HFFc6 (cell line): Measurements from ENCODE around the gene LMNTD2. TPM values are rescaled to one million over a fixed set of nuclear protein-coding genes. Genes with fewer than 3 reads are reported as not detected.

Experiments
- DNase-seq: peaks from one replicate; pipeline ENCODE4 v3.0.0-alpha.2; 2018
- H3K27ac Mint-ChIP-seq: 2 replicates; pipeline ENCODE4 v1.8.0; 2020; ENCODE audit warnings: mild to moderate bottlenecking, mixed read lengths
- H3K27me3 Mint-ChIP-seq: 2 replicates; pipeline ENCODE4 v1.8.0; 2021; ENCODE audit warnings: mild to moderate bottlenecking, moderate library complexity, mixed read lengths; ENCODE audit not compliant: insufficient read depth
- H3K36me3 Mint-ChIP-seq: 2 replicates; pipeline ENCODE4 v1.8.0; 2021; ENCODE audit warnings: low read depth, mixed read lengths
- H3K4me1 Mint-ChIP-seq: 2 replicates; pipeline ENCODE4 v1.8.0; 2020; ENCODE audit warnings: low read depth, mixed read lengths
- H3K4me3 Mint-ChIP-seq: 2 replicates; pipeline ENCODE4 v1.8.0; 2020; ENCODE audit warnings: mild to moderate bottlenecking, moderate library complexity, mixed read lengths
- H3K9me3 Mint-ChIP-seq: 2 replicates; pipeline ENCODE4 v1.8.0; 2020; ENCODE audit warnings: mild to moderate bottlenecking, mixed read lengths
- long read RNA-seq: library from polyadenylated mRNA; unstranded; transcript quantifications from one replicate; pipeline ENCODE4 v2.0.0, GENCODE V29; 2019
- total RNA-seq, 6 experiments: library from RNA; stranded (reverse); fragmentation: NEBNext Ultra II Directional; extraction: Animal tissue kit (Norgen Biotek cat#: 25700); gene quantifications; 2 replicates in 1 of 6; 3 replicates in 5 of 6; pipeline ENCODE4 v1.2.3, GENCODE V29; 2021
- TF ChIP-seq, protein P1 (sequence below): fragments of 200-600 bp; sonication (generic); IDR thresholded peaks from 2 replicates; pipeline ENCODE4 v1.5.0; 2021; ENCODE audit warnings: antibody characterized with exemption, mild to moderate bottlenecking

LMNTD2 gene
- 1 to 10 TPM in 3 of 6 experiments, under 1 TPM in 3; 0.37 to 2.3 (median 0.97) TPM for total RNA-seq
- long read RNA-seq, result 0 reads

- TF ChIP-seq, protein P1, sequence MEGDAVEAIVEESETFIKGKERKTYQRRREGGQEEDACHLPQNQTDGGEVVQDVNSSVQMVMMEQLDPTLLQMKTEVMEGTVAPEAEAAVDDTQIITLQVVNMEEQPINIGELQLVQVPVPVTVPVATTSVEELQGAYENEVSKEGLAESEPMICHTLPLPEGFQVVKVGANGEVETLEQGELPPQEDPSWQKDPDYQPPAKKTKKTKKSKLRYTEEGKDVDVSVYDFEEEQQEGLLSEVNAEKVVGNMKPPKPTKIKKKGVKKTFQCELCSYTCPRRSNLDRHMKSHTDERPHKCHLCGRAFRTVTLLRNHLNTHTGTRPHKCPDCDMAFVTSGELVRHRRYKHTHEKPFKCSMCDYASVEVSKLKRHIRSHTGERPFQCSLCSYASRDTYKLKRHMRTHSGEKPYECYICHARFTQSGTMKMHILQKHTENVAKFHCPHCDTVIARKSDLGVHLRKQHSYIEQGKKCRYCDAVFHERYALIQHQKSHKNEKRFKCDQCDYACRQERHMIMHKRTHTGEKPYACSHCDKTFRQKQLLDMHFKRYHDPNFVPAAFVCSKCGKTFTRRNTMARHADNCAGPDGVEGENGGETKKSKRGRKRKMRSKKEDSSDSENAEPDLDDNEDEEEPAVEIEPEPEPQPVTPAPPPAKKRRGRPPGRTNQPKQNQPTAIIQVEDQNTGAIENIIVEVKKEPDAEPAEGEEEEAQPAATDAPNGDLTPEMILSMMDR, result no peak
- Mint-ChIP-seq H3K4me1 (no peaks in the 10 kb centered on the region), H3K4me3 (peak within 1 kb of the TSS; percentile 88), H3K27me3 (peaks cover 10% of the 10 kb centered on the region), H3K36me3 (no peaks in the 10 kb centered on the region), H3K27ac (peak within 1 kb of the TSS; percentile 43; the same call in 1 of the 2 replicates), H3K9me3 (no peaks in the 10 kb centered on the region)
- peak; percentile 56 for DNase-seq
These were observed at the start of gene LMNTD2, which contains the start of gene RASSF7 for GRCh38 chr11:560305-561147. Gene LMNTD2 (minus strand): TSS chr11:560738. CDS start chr11:560716, 22 bp downstream. Gene RASSF7 (plus strand): TSS chr11:560970. CDS start chr11:561769, 799 bp downstream.

DNA sequence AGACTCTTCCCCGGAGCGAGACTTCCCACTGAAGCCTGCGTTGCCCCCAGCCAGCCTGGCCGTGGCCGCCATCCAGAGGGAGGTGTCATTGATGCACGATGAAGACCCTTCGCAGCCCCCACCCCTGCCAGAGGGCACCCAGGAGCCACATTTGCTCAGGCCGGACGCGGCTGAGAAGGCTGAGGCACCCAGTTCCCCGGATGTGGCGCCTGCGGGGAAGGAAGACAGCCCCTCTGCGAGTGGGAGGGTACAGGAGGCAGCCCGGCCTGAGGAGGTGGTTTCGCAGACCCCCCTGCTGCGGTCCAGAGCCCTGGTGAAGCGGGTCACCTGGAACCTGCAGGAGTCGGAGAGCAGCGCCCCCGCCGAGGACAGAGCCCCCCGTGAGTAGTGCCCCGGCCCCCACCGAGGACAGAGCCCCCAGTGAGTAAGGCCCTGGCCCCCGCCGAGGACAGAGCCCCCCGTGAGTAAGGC is 48.8 kb upstream of the LMNTD2 start:
- no peaks in the 10 kb centered on the region for H3K9me3 Mint-ChIP-seq
- DNase-seq, result no peak
- H3K27me3 Mint-ChIP-seq, result no peaks in the 10 kb centered on the region; the same call in none of the 2 replicates
- no peak overlapping the region for H3K4me3 Mint-ChIP-seq
- no peak overlapping the region for H3K27ac Mint-ChIP-seq
- TF ChIP-seq, protein P1, result no peak
- H3K4me1 Mint-ChIP-seq, result no peaks in the 10 kb centered on the region
- peaks cover 20% of the 10 kb centered on the region; the same call in 1 of the 2 replicates for H3K36me3 Mint-ChIP-seq

DNA sequence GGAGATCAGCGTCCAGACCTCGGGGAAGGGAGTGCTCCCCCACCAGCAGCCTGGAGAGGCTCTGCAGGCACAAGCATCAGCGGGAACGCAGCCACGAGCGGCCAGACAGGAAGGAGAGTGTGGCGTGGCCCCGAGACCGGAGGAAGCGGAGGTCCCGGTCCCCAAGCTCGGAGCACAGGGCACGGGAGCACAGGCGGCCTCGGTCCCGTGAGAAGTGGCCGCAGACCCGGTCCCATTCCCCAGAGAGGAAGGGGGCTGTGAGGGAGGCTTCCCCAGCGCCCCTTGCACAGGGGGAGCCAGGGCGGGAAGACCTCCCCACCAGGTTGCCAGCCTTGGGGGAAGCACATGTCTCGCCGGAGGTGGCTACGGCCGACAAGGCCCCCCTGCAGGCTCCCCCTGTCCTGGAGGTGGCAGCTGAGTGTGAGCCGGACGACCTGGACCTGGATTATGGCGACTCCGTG is 48.3 kb upstream of the LMNTD2 start:
- Mint-ChIP-seq H3K27me3 (no peaks in the 10 kb centered on the region; the same call in none of the 2 replicates), H3K27ac (no peak overlapping the region), H3K4me3 (no peak overlapping the region), H3K9me3 (no peaks in the 10 kb centered on the region), H3K36me3 (peaks cover 20% of the 10 kb centered on the region; the same call in 1 of the 2 replicates), H3K4me1 (no peaks in the 10 kb centered on the region)
- DNase-seq, result no peak
- TF ChIP-seq, protein P1, result no peak

GRCh38 chr11:607971-608659 is 47.6 kb upstream of the LMNTD2 start:
- Mint-ChIP-seq H3K4me1 (no peaks in the 10 kb centered on the region), H3K4me3 (no peak overlapping the region), H3K36me3 (peaks cover 20% of the 10 kb centered on the region; the same call in 1 of the 2 replicates), H3K27ac (no peak overlapping the region), H3K27me3 (no peaks in the 10 kb centered on the region; the same call in none of the 2 replicates), H3K9me3 (no peaks in the 10 kb centered on the region)
- TF ChIP-seq, protein P1, result no peak
- no peak for DNase-seq

- Mint-ChIP-seq H3K27me3 (no peaks in the 10 kb centered on the region; the same call in none of the 2 replicates), H3K9me3 (no peaks in the 10 kb centered on the region), H3K36me3 (peaks cover 19% of the 10 kb centered on the region; the same call in 1 of the 2 replicates), H3K4me3 (no peak overlapping the region), H3K27ac (no peak overlapping the region), H3K4me1 (no peaks in the 10 kb centered on the region)
- no peak for DNase-seq
- TF ChIP-seq, protein P1, result no peak
These were observed 46.7 kb upstream of the LMNTD2 start for GRCh38 chr11:607020-607780.
